ENCODE measurements around the gene CD300C. TPM values are rescaled to one million over a fixed set of nuclear protein-coding genes. Genes with fewer than 3 reads are reported as not detected.

Gene CD300C
- total RNA-seq, result 10 to 100 TPM in 1 of 2 donors, 1 to 10 TPM in 1; 1.2 to 18.5 TPM
- 10 to 100 TPM in 1 of 2 donors, 1 to 10 TPM in 1; 1.9 to 24.0 TPM for polyA plus RNA-seq
- long read RNA-seq, donor 1, result 0 reads
- long read RNA-seq, donor 2, result 0 reads
- long read RNA-seq, donor 3, result 0 reads
- long read RNA-seq, donor 4, result 0 reads
- long read RNA-seq, donor 5, result 0 reads

GRCh38 chr17:74545843-74546230 lies at the start of gene CD300C:
CD300C (minus strand) TSS chr17:74546115; CDS start chr17:74545782, 333 bp downstream.
- no peaks in the 10 kb centered on the region for H3K9me3 ChIP-seq (ENCODE audit: control insufficient read depth in 4 of 4, insufficient read depth in 3 of 4, low read length in 3 of 4)
- H3K36me3 ChIP-seq (ENCODE audit: control insufficient read depth in 4 of 4, insufficient read depth in 4 of 4, low read length in 4 of 4), result no peaks in the 10 kb centered on the region
- H3K27me3 ChIP-seq (ENCODE audit: control insufficient read depth in 3 of 3, insufficient read depth in 3 of 3, low read length in 2 of 3), result peaks cover 0 to 2% (median 0%) of the 10 kb centered on the region in 3 donors
- 25 to 49% methylated on average over 5 of the region's 5 CpGs for WGBS, 2 donors
- H3K9ac ChIP-seq (ENCODE audit: insufficient read depth in 1 of 2, low read length in 2 of 2), result no peak within 1 kb of the TSS
- DNase-seq (no peak), ATAC-seq (ENCODE audit: insufficient read depth, low FRiP score) (peak; percentile 55)
- no peak within 1 kb of the TSS for H3K4me3 ChIP-seq
- TF ChIP-seq, protein P1, sequence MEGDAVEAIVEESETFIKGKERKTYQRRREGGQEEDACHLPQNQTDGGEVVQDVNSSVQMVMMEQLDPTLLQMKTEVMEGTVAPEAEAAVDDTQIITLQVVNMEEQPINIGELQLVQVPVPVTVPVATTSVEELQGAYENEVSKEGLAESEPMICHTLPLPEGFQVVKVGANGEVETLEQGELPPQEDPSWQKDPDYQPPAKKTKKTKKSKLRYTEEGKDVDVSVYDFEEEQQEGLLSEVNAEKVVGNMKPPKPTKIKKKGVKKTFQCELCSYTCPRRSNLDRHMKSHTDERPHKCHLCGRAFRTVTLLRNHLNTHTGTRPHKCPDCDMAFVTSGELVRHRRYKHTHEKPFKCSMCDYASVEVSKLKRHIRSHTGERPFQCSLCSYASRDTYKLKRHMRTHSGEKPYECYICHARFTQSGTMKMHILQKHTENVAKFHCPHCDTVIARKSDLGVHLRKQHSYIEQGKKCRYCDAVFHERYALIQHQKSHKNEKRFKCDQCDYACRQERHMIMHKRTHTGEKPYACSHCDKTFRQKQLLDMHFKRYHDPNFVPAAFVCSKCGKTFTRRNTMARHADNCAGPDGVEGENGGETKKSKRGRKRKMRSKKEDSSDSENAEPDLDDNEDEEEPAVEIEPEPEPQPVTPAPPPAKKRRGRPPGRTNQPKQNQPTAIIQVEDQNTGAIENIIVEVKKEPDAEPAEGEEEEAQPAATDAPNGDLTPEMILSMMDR (IDR thresholded peaks at IDR 0.05; ENCODE audit: control extremely low read depth, extremely low read depth), result no peak
- no peaks in the 10 kb centered on the region for H3K4me1 ChIP-seq (ENCODE audit: control insufficient read depth in 5 of 5, insufficient read depth in 5 of 5, low read length in 5 of 5)
- peak within 1 kb of the TSS in 1 of 2 donors; percentile 62 for H3K27ac ChIP-seq (ENCODE audit: low read depth in 1 of 2, low read length in 1 of 2)

DNA sequence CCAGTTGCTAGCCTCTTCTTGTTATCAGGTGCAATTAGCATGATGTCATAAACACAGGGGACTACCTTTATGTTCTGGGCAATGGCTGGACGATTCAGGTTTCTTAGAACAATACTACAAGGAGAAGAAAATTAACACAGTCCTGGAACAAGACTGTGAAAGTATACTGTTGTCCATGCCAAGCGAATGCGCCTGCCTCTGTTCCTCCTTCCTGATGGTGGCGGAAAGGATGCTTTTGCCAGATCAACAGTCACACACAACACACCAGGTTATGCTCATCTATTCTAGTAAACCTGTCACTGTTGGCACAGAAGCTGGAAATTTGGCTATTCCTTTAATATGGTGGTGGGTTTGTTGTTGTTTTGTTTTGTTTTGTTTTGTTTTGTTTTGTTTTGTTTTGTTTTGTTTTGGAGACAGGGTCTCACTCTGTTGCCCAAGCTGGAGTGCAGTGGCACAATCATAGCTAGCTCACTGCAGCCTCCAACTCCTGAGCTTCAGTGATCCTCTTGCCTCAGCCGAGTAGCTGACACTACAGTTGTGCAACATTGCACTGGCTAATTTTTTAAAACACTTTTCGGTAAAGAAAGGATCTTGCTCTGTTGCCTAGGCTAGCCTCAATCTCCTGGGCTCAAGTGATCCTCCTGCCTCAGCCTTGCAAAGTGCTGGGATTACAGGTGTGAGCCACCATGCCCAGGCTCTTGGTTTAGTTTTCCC lies 49.3 kb upstream of the CD300C start:
- 69 to 80% methylated on average over 6 of the region's 6 CpGs for WGBS, 2 donors
- Histone ChIP-seq H3K9ac (ENCODE audit: insufficient read depth in 1 of 2, low read length in 2 of 2) (no peak overlapping the region), H3K36me3 (ENCODE audit: control insufficient read depth in 4 of 4, insufficient read depth in 4 of 4, low read length in 4 of 4) (no peaks in the 10 kb centered on the region), H3K4me1 (ENCODE audit: control insufficient read depth in 5 of 5, insufficient read depth in 5 of 5, low read length in 5 of 5) (no peaks in the 10 kb centered on the region), H3K27me3 (ENCODE audit: control insufficient read depth in 3 of 3, insufficient read depth in 3 of 3, low read length in 2 of 3) (peaks cover 0 to 4% (median 0%) of the 10 kb centered on the region in 3 donors), H3K27ac (ENCODE audit: low read depth in 1 of 2, low read length in 1 of 2) (no peak overlapping the region), H3K9me3 (ENCODE audit: control insufficient read depth in 4 of 4, insufficient read depth in 3 of 4, low read length in 3 of 4) (peaks cover 0 to 2% (median 0%) of the 10 kb centered on the region in 4 donors), H3K4me3 (no peak overlapping the region)
- TF ChIP-seq, protein P1 (IDR thresholded peaks at IDR 0.05; ENCODE audit: control extremely low read depth, extremely low read depth), result no peak
- ATAC-seq (ENCODE audit: insufficient read depth, low FRiP score), result no peak
- no peak for DNase-seq

- peaks cover 0 to 2% (median 0%) of the 10 kb centered on the region in 4 donors for H3K9me3 ChIP-seq (ENCODE audit: control insufficient read depth in 4 of 4, insufficient read depth in 3 of 4, low read length in 3 of 4)
- H3K27ac ChIP-seq (ENCODE audit: low read depth in 1 of 2, low read length in 1 of 2), result no peak within 1 kb of the TSS
- no peaks in the 10 kb centered on the region for H3K36me3 ChIP-seq (ENCODE audit: control insufficient read depth in 4 of 4, insufficient read depth in 4 of 4, low read length in 4 of 4)
- 58 to 69% methylated on average over 14 of the region's 14 CpGs for WGBS, 2 donors
- H3K9ac ChIP-seq (ENCODE audit: insufficient read depth in 1 of 2, low read length in 2 of 2), result no peak within 1 kb of the TSS
- TF ChIP-seq, protein P1 (IDR thresholded peaks at IDR 0.05; ENCODE audit: control extremely low read depth, extremely low read depth), result no peak
- H3K27me3 ChIP-seq (ENCODE audit: control insufficient read depth in 3 of 3, insufficient read depth in 3 of 3, low read length in 2 of 3), result peaks cover 0 to 4% (median 0%) of the 10 kb centered on the region in 3 donors
- DNase-seq (no peak), ATAC-seq (ENCODE audit: insufficient read depth, low FRiP score) (no peak)
- H3K4me1 ChIP-seq (ENCODE audit: control insufficient read depth in 5 of 5, insufficient read depth in 5 of 5, low read length in 5 of 5), result no peaks in the 10 kb centered on the region
- H3K4me3 ChIP-seq, result no peak within 1 kb of the TSS
Observed at GRCh38 chr17:74592087-74592990, 46.4 kb upstream of the CD300C start, which contains the start of gene CD300LD. CD300LD (minus strand) TSS chr17:74592283; CDS start chr17:74592202, 81 bp downstream.

Measured in lung (tissue), 16 donors.